Measurements from ENCODE around the gene PARD6A. TPM values are rescaled to one million over a fixed set of nuclear protein-coding genes. Genes with fewer than 3 reads are reported as not detected.

Gene PARD6A
- total RNA-seq, 1 experiment from 2014 or later: 10.8 TPM

DNA sequence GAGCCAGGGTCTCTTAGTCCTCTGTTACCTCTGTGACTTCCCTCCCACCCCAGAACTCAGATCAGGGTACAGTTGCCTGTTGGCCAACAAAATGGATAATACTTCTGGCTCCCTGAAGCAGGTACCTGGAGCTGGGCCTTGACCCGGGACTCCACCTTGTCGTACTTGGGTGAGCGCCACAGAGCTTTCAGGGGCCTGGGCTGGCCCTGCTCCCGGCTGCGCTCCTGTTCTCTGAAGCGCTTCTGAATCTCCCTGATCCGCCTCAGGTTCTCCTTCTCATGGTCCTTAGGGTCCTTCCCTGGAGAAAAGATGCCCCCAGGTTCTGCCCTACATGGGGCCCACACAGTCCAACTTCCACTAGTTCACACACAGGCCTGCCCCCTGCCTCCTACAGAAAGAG lies 4.1 kb downstream of the PARD6A start:
- in situ Hi-C loops (cut with HindIII; ENCODE audit: low pct_unique_long_range_greater_than_20kb, low sequenced_read_pairs) (no loop called here), intact Hi-C loops (cut with micrococcal nuclease; ENCODE audit: unreplicated experiment) (no loop called here)
- ChIA-PET CTCF (no interaction called here), POLR2A (no interaction called here)
- TF ChIP-seq TCF7L2 (IDR thresholded peaks at IDR 0.05; ENCODE audit: low read depth, low read length) (no peak), POLR2AphosphoS5 (IDR thresholded peaks at IDR 0.05; ENCODE audit: low read depth, low read length) (no peak), SIN3A (IDR thresholded peaks at IDR 0.05; ENCODE audit: borderline replicate concordance, insufficient read depth, low read depth, low read length) (no peak)
- TF ChIP-seq, protein P1, sequence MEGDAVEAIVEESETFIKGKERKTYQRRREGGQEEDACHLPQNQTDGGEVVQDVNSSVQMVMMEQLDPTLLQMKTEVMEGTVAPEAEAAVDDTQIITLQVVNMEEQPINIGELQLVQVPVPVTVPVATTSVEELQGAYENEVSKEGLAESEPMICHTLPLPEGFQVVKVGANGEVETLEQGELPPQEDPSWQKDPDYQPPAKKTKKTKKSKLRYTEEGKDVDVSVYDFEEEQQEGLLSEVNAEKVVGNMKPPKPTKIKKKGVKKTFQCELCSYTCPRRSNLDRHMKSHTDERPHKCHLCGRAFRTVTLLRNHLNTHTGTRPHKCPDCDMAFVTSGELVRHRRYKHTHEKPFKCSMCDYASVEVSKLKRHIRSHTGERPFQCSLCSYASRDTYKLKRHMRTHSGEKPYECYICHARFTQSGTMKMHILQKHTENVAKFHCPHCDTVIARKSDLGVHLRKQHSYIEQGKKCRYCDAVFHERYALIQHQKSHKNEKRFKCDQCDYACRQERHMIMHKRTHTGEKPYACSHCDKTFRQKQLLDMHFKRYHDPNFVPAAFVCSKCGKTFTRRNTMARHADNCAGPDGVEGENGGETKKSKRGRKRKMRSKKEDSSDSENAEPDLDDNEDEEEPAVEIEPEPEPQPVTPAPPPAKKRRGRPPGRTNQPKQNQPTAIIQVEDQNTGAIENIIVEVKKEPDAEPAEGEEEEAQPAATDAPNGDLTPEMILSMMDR (IDR thresholded peaks at IDR 0.05): no peak
- TF ChIP-seq, protein P2, sequence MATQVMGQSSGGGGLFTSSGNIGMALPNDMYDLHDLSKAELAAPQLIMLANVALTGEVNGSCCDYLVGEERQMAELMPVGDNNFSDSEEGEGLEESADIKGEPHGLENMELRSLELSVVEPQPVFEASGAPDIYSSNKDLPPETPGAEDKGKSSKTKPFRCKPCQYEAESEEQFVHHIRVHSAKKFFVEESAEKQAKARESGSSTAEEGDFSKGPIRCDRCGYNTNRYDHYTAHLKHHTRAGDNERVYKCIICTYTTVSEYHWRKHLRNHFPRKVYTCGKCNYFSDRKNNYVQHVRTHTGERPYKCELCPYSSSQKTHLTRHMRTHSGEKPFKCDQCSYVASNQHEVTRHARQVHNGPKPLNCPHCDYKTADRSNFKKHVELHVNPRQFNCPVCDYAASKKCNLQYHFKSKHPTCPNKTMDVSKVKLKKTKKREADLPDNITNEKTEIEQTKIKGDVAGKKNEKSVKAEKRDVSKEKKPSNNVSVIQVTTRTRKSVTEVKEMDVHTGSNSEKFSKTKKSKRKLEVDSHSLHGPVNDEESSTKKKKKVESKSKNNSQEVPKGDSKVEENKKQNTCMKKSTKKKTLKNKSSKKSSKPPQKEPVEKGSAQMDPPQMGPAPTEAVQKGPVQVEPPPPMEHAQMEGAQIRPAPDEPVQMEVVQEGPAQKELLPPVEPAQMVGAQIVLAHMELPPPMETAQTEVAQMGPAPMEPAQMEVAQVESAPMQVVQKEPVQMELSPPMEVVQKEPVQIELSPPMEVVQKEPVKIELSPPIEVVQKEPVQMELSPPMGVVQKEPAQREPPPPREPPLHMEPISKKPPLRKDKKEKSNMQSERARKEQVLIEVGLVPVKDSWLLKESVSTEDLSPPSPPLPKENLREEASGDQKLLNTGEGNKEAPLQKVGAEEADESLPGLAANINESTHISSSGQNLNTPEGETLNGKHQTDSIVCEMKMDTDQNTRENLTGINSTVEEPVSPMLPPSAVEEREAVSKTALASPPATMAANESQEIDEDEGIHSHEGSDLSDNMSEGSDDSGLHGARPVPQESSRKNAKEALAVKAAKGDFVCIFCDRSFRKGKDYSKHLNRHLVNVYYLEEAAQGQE (IDR thresholded peaks at IDR 0.05; ENCODE audit: insufficient read depth in 1 of 2, low read depth in 2 of 2, low read length in 1 of 2): no peak
- Histone ChIP-seq H3K9me3 (ENCODE audit: control insufficient read depth, insufficient read depth, low read depth, low read length) (no peaks in the 10 kb centered on the region), H3K27ac (ENCODE audit: low read length) (no peak overlapping the region), H3K4me1 (ENCODE audit: control insufficient read depth, insufficient read depth, low read length) (peaks cover 14% of the 10 kb centered on the region), H3K36me3 (ENCODE audit: control insufficient read depth, insufficient read depth, low read length) (peaks cover 2% of the 10 kb centered on the region; the same call in 1 of the 2 replicates), H3K4me3 (ENCODE audit: low read depth in 2 of 2, low read length in 2 of 2) (no peak overlapping the region), H3K27me3 (ENCODE audit: control insufficient read depth, insufficient read depth, low read length) (no peaks in the 10 kb centered on the region)
- DNase-seq (ENCODE audit: low read depth, low spot score) (no peak), ATAC-seq (no peak)
- no TSS peak for BruUV-seq (replicated peaks)

GRCh38 chr16:67665598-67665997 lies 4.8 kb downstream of the PARD6A start:
- H3K27me3 ChIP-seq (ENCODE audit: control insufficient read depth, insufficient read depth, low read length): no peaks in the 10 kb centered on the region
- CTCF ChIA-PET: interaction anchor here (0.6 kb wide), 1 partner anchor 27 kb away, joined by 3 read pairs; no protein-coding TSS in a partner anchor
- DNase-seq (ENCODE audit: low read depth, low spot score) (no peak), ATAC-seq (no peak)
- TF ChIP-seq, protein P2 (IDR thresholded peaks at IDR 0.05; ENCODE audit: insufficient read depth in 1 of 2, low read depth in 2 of 2, low read length in 1 of 2): no peak
- no peak for TF ChIP-seq SIN3A (IDR thresholded peaks at IDR 0.05; ENCODE audit: borderline replicate concordance, insufficient read depth, low read depth, low read length)
- no peak for TF ChIP-seq TCF7L2 (IDR thresholded peaks at IDR 0.05; ENCODE audit: low read depth, low read length)
- no peak for TF ChIP-seq POLR2AphosphoS5 (IDR thresholded peaks at IDR 0.05; ENCODE audit: low read depth, low read length)
- TF ChIP-seq, protein P1 (IDR thresholded peaks at IDR 0.05): no peak
- peak overlapping the region; percentile 66 for H3K27ac ChIP-seq (ENCODE audit: low read length)
- intact Hi-C loops (cut with micrococcal nuclease; ENCODE audit: unreplicated experiment): no loop called here
- in situ Hi-C loops (cut with HindIII; ENCODE audit: low pct_unique_long_range_greater_than_20kb, low sequenced_read_pairs): no loop called here
- H3K36me3 ChIP-seq (ENCODE audit: control insufficient read depth, insufficient read depth, low read length): no peaks in the 10 kb centered on the region
- H3K4me1 ChIP-seq (ENCODE audit: control insufficient read depth, insufficient read depth, low read length): peaks cover 14% of the 10 kb centered on the region
- POLR2A ChIA-PET: no interaction called here
- H3K4me3 ChIP-seq (ENCODE audit: low read depth in 2 of 2, low read length in 2 of 2): peak overlapping the region; percentile 51 to 56
- BruUV-seq (replicated peaks): TSS peak; percentile 74
- no peaks in the 10 kb centered on the region for H3K9me3 ChIP-seq (ENCODE audit: control insufficient read depth, insufficient read depth, low read depth, low read length)
